GM12872 (cell line): ENCODE data around the gene SETD3.

Source experiments
- CTCF ChIP-seq: IDR thresholded peaks from 3 replicates; pipeline ENCODE4 v1.5.1; 2011; ENCODE audit warnings: low read depth, mild to moderate bottlenecking, low read length, moderate library complexity; ENCODE audit not compliant: insufficient read depth

SETD3 gene

GRCh38 chr14:99514552-99515300, 34.1 kb upstream of the SETD3 start:
- no peak for TF ChIP-seq CTCF

- TF ChIP-seq CTCF = no peak
Measured at GRCh38 chr14:99513946-99514551, 33.4 kb upstream of the SETD3 start.

- TF ChIP-seq CTCF = no peak
Measured at GRCh38 chr14:99513183-99513694, 32.6 kb upstream of the SETD3 start.

GRCh38 chr14:99512571-99513182, 32.0 kb upstream of the SETD3 start:
- no peak for TF ChIP-seq CTCF

GRCh38 chr14:99512110-99512449, 31.4 kb upstream of the SETD3 start:
- TF ChIP-seq CTCF = no peak

- no peak for TF ChIP-seq CTCF
Measured at GRCh38 chr14:99511421-99512109, 30.9 kb upstream of the SETD3 start.

GRCh38 chr14:99510556-99511139, 30.0 kb upstream of the SETD3 start:
- no peak for TF ChIP-seq CTCF
